Dedifferentiated amniotic fluid mesenchymal stem cell (primary cell): ENCODE data around the gene HDGFL2.

Experiments
- DNase-seq: peaks from one replicate; pipeline ENCODE4 v3.0.0-alpha.2; 2016; ENCODE audit errors: extremely low spot score

HDGFL2 gene

DNA sequence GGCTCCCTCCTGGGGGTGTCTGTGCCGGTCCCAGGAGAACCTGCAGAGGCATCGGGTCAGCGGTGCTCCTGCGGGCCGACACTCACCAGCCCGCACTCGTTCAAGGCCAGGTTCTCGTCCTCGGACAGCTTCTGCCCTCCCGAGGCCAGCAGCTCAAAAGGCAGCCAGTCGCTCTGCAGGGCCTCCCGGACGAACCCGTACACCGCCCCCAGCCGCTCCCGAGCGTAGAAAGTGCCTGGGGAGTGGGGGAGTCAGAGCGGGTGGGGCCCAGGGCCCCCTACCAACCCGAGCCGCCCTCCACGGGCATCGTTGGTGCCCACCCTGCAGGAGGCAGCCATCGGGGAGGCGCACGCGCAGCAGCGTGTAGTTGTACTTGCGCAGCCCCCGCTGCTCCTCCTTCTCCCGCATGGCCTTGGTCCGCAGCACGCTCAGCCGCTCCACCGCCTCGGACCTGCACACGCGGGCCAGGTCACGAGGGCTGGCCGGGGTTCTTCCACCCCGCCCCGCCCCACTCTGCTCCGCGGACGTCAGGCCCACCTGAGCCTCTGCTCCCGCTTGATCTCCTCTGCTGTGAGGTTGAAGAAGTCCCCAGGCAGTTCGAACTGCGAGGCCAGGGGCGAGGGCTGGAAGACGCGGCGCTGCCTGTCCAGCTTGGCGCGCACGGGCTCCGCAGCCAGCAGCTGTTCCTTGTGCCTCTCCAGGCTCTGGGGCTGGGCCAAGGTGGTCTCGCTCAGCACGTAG is 26.0 kb upstream of the HDGFL2 start:
- DNase-seq, result no peak

GRCh38 chr19:4446704-4447200 is 25.3 kb upstream of the HDGFL2 start:
- no peak for DNase-seq

GRCh38 chr19:4447327-4448146 is 24.6 kb upstream of the HDGFL2 start:
- no peak for DNase-seq

GRCh38 chr19:4448147-4448985 is 23.7 kb upstream of the HDGFL2 start:
- DNase-seq, result peak; percentile 11

- DNase-seq, result peak; percentile 6
Observed at GRCh38 chr19:4449022-4449638, 23.0 kb upstream of the HDGFL2 start.

DNA sequence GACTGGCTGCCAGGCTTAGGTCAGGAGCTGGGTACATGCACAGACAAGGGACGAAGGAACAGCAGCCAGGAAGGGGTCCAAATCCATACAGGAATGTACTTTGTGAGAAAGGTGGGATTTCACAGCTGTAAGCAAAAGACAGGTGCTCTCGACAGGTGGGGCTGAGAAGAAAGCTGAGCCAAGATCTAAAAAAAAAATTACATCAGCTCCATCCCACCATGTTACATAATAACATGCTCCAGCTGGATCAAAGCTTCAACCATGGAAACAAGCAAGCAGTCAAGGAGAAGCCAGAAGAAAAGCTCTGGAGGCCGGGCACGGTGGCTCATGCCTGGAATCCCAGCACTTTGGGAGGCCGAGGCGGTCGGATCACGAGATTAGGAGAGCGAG is 22.5 kb upstream of the HDGFL2 start:
- no peak for DNase-seq

GRCh38 chr19:4452230-4452990 is 19.7 kb upstream of the HDGFL2 start:
- no peak for DNase-seq

GRCh38 chr19:4453232-4454179 is 18.6 kb upstream of the HDGFL2 start:
- no peak for DNase-seq

DNA sequence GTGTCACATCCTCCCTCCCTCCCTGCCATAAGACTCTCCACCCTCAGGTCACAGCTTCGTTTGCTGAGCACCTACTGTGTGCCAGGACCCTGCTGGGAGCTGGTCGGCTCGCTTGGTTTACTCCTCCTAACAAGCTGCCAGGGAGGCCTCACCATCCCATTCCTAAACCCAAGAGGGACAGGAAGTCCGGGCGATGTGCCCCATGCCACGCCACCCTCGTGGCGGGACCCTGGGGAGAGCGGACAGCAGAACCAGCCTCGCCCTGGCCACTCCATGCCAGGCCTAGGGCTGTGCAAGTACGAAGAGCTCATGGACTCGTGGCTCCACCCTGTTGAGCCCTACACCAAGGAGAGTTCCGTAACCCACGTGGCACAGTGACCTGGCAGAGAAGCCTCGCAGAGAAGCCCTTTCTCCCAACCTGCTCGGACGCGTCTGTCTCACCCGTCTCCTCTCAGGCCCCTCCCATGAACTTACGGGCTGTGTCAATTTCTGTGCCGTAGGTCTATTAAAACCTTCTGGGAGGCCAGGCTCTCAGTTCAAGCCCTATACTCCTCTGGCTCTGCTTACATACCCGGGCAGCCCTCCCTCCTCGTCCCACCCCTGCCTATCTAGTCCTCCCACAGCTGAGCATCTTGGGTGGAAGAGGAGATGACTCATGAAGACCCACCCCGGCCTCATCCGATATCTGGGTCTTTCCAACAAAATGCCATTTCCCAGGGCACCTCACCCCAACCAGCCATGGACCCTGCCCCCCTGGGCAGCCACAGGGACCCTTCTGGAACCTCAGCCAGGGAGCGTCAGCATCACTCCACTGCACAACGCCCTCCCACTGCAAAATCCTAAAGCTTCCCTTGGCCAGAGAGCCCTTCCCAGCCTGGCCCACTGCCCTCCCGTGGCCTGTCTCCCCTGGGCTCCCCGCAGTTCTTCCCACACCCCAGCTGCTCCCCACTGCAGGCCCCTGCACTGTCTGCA is 17.1 kb upstream of the HDGFL2 start:
- no peak for DNase-seq

GRCh38 chr19:4455719-4456475 is 16.2 kb upstream of the HDGFL2 start:
- no peak for DNase-seq

- DNase-seq, result peak; percentile 64
Observed at GRCh38 chr19:4456476-4456842, 15.6 kb upstream of the HDGFL2 start.

- peak; percentile 20 for DNase-seq
Observed at GRCh38 chr19:4456843-4457653, 15.0 kb upstream of the HDGFL2 start.

DNA sequence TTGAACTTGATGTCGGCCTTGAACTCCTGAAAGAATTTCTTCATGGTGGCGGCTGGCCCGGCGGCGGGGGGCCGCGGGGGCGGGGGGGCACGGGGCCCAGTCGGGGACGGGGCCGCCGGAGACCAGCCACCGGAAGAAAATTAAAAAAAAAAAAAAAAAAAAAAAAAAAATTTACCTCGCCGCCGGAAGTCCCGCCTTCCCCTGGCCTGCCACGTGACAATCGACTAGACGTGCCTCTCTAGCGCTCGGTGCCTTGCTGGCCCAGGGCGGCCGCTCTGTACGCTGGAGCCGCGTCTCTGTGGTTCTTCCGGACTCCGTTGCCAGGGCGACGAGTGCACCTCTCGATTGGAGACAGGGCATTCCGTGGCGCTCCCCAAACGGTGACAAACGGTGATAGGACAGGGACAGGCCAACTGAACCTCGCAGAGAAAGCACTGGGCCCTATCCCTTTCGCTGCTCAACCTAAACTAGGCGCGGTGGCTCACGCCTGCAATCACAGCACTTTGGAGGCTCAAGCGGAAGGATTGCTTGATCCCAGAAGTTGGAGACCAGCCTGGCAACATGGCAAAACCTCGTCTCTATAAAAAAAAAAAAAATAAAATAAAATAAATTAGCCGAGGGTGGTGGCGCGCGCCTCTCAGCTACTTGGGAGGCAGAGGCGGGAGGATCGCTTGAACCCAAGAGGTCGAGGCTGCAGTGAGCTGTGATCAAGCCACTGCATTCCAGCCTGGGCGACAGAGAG is 14.3 kb upstream of the HDGFL2 start, which contains the start of gene UBXN6:
UBXN6 (minus strand) TSS at position 141 of the 742 bp plus-strand sequence; CDS start at position 44, 97 bp downstream.
- DNase-seq, result peak; percentile 98

- no peak for DNase-seq
Observed at GRCh38 chr19:4464815-4465581, 7.1 kb upstream of the HDGFL2 start.

DNA sequence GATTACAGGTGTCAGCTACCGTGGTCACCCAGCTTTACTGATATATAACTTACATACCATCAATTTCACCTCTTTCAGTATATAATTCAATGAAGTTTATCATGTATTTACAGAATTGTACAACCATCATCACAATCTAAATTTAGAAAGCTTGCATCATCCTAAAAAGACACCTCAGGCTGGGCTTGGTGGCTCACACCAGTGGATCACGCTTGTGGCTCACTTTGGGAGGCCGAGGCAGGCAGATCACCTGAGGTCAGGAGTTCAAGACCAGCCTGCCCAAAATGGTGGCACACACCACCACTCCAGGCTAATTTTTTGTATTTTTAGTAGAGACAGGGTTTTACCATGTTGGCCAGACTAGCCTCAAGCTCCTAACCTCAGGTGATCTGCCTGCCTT is 4.3 kb upstream of the HDGFL2 start:
- no peak for DNase-seq
